Dermis blood vessel endothelial cell (primary cell): ENCODE results near the gene ROGDI. TPM values are rescaled to one million over a fixed set of nuclear protein-coding genes. Genes with fewer than 3 reads are reported as not detected.
A peak's percentile ranks its signal among the peaks of the same experiment; 100 is the strongest.
"Not testable (repeated sequence)": the region's sequence is repeated elsewhere in the genome, so short reads cannot be mapped to it uniquely, and the experiment has no call there.

Source experiments
- DNase-seq: peaks from one replicate; pipeline ENCODE4 v3.0.0; 2010
- total RNA-seq: library from RNA; depleted of rRNA; stranded (reverse); fragments of >200 nt; gene quantifications from 2 replicates; pipeline ENCODE4 v1.2.3, GENCODE V29; 2014

The ROGDI gene
- total RNA-seq, 1 donor from 2014 or later: 22.5 TPM

DNA sequence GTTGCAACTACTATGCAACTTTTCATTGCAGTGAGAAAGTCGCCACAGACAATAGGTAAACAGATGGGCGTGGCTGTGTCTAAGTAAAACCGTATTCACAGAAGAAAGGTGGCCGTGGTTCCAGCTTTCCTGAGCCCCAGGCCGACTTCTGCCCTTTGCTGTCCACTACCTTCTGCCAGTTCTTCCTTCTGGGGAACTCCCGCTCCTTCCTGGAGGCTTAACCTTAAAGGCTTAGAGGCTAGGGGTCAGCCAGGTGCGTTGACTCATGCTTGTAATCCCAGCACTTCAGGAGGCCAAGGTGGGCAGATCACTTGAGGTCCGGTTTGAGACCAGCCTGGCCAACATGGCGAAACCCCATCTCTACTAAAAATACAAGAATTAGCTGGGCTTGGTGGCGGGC, 12.2 kb downstream of the ROGDI start:
- DNase-seq: no peak

DNA sequence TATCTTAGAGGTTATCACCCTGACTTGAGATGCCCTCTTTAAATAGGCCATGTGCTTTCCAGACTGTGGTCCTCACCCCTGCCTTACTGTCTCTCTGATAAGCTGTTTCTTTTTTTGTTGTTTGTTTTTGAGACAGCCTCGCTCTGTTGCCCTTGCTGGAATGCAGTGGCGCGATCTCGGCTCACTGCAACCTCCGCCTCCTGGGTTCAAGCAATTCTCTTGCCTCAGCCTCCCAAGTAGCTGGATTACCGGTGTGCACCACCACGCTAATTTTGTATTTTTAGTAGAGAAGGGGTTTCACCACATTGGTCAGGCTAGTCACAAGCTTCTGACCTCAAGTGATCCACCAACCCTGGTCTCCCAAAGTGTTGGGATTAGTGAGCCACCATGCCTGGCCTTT, 13.5 kb downstream of the ROGDI start:
- DNase-seq: no peak

DNA sequence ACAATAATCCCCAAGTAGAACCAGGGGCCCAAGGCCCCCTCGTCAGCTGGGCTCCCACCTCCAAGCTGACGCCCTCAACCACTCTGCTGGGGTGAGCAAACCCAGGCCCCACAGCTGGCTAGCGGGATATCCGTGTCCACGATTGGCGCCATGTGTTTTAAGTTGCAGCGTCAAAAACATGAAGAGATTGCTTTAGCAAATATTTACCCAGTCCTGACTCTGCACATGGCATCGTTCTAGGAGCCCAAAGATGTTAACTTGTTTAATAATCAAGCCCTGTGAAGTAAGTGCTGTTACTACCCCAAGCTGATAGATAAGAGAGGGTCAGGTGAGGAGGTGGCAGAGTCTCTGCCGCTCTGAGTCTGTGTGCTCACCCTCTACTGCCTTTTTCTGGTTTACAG, 13.9 kb downstream of the ROGDI start:
- no peak for DNase-seq

DNA sequence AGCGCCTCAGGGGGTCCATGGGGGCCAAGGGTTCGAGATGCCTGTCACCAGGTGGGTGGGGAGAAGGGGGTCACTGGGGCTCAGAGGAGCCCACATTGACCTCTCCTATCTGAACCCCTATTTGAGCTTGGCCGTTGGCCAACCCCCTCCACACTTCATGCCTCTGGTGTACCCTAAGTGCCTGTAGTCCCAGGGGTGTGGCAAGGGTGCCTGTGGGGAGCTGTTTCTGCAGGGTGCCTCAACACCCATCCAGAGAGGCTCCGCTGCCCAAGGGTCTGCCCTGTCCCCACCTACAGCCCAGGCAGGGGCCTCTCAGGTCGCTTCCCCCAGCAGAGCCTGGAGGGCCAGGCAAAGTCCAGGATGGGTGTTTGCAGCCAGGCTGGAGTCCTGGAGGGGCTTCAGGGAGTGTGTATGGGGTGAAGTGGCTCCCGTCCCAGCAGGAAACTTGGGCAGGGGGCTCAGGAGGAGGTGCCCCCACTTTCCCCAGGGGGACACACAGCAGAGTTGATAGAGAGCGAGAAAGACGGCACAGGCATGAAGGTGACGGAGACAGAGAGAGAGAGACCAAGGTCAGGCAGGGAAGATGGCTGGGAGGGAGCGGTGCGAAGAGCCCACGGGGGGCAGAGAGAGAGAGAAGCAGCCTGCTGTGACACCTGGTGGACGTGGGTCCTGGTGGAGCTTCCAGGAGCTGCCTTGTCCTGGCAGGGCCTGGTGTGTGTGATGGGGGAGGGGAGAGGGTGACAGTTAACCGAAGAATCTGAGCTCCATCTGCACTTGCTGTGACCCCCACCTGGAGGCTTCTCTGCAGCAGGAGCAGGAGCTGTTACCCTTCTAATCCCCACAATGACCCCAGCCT, 14.6 kb downstream of the ROGDI start, which contains the start of gene SEPTIN12:
SEPTIN12 (minus strand) TSS at position 719 of the 856 bp plus-strand sequence; CDS start at position 19, 700 bp downstream.
- no peak for DNase-seq

DNA sequence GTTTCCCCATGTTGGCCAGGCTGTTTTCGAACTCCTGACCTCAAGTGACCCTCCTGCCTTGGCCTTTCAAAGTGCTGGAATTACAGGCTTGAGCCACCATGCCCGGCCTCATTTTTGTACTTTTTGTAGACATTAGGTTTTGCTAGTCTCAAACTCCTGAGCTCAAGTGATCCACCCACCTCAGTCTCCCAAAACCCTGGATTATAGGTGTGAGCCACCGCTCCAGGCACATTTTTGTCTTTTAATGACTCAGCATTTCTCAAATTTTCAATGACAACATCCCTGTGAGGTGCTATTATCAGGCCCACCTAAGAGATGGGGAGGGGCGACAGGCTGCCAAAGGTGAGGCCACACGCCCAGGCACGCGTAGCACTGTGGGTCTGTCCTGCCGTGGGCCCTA, 15.4 kb downstream of the ROGDI start:
- no peak for DNase-seq

DNA sequence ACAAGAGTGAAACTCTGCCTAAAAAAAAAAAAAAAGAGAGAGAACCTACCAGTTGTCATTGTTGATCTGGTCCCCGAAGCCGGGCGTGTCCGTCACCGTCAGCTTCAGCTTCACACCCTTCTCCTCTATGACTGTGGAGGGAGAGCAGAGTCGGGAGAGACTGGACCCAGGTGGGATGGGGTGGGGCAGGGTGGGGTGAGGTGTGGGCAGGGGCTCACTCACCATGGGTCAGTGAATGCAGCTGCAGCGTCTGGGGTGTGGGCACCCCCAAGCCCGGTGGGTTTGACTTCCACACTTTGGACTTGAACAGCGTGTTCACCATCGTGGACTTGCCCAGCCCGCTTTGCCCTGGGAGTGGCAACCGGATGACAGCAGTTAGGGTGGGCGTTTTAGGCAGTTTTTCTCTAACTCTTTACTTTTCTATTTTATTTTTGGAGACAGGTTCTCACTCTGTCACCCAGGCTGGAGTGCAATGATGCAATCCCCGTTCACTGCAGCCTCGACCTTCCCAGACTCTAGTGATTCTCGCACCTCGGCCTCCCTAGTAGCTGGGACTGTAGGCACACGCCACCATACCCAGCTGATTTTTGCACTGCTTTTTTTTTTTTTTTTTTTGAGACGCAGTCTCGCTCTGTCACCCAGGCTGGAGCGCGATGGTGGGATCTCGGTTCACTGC, 16.5 kb downstream of the ROGDI start:
- no peak for DNase-seq

DNA sequence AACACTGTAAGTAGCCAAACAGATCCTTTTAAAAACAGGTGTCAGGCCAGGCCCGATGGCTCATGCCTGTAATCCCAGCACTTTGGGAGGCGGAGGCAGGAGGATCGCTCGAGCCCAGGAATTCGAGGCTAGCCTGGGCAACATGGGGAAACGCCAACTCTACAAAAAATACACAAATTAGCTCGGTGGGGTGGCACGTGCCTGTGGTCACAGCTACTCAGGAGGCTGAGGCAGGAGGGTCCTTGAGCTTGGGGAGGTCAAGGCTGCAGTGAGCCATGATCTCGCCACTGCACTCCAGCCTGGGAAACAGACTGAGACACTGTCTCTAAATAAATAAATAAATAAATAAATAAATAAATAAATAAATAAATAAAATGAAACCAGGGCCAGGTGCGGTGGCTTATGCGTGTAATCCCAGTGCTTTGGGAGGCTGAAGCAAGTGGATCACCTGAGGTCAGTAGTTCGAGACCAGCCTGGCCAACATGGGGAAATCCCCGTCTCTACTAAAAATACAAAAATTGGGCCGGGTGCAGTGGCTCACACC, 17.9 kb downstream of the ROGDI start:
- not testable (repeated sequence) for DNase-seq

DNA sequence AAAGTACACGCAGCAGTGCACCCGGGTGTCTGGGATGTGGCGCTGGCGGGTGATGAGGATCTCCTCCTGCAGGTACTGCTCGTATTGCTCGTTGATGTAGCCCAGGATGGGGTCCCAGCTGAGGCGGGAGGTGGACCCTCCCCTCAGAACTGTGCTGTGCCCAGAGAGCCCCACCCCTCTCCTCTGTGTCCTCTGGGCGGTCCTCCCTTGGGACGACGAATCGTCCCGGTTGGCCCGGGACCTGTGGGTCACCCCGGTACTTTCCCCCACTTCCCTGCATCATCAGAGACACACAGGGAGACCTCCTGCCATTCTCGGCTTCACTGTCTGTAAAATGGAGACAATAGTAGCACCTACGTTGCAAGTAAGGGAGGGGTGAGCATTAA, 18.5 kb downstream of the ROGDI start:
- DNase-seq: no peak

DNA sequence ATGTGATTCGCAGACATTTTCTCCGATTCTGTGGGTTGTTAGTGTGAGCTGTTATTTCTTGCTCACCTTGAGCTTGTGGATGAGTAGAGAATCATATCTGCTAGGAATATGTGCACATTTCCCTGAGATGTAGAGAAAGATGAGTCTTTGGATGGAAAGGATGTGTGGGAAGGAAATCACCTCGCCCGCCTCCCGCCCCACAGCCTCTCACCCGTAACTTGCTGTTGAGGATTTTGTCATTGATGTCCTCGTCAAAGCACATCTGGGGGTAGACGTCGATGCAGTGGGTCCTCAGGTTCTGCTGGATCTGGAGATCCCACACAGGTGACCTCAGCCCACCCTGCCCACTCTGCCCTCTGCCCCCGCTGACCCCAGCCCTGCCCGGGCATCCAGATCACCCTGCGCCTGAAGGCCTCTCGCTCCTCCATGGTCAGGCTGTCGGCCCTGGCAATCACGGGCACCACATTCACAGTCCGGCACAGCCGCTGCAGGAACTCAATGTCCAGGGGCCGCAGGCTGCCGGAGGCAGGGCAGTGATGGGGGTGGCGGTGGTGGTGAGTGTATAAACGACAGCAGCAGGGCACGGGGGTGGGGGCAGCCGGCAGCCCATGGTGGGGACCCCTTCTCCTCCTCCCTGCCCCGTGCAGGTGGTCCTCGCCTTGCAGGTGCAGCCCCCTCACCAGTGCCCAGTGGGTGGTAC, 19.0 kb downstream of the ROGDI start:
- DNase-seq: no peak

DNA sequence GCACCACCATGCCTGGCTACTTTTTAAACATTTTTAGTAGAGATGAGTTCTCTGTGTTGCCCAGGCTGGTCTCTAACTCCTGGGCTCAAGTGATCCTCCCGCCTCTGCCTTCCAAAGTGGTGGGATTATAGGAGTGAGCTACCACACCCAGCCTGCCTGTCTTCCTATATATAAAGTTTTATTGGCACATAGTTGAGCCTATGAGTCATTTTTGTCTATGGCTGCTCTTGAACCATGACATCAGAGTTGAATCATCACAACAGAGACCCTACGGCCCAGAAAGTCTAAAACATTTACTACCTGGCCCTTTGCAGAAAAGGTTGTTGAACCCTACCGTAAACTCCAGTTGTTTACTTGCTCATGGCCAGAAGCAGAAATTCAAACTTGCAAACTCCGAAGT, 22.2 kb downstream of the ROGDI start:
- DNase-seq: no peak

DNA sequence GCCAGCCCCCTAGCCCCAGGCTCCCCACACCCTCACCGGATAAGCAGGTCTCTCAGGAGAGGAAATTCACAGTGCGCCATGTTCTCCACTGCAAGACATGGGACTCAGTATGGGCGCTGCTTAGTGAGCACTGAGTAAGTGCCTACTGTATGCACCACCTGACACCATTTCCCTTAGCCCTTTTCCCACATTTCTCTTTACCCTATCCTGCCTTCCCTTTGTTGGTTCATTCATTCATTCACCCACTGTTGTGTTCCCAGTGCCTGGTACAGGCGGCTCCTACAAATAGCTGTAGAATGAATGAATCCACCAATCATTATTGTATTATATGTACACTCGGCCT, 24.4 kb downstream of the ROGDI start:
- DNase-seq: no peak

DNA sequence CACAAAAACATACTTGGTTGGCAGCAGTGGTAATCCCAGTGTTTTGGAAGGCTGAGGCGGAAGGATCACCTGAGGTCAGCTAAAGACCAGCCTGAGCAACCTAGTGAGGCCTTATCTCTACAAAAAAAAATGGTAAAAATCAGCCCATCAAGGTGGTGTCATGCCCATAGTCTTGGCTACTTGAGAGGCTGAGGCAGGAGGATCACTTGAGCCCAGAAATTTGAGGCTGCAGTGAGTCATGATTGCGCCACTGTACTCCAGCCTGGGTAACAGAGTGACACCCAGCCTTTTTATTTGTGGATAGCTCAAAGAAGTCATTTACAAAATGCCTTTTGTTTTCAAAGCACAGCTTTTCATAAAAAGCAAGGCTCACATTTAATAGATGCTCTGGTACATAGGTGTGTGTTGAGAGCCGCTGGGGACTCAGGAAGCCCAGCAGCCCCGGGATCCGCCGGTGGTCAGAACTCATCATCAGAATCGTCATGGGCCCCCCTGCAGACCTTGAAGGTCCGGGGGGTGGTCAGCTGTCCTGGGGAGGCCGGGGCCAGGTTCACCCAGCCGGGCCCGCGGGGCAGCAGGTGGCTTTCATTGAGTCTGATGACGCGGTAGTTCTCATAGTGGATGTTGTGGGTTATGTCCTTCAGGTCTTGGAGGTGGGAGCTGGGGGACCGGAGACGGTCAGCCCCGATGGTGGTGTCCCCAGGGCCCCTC, 24.9 kb downstream of the ROGDI start:
- DNase-seq: no peak

DNA sequence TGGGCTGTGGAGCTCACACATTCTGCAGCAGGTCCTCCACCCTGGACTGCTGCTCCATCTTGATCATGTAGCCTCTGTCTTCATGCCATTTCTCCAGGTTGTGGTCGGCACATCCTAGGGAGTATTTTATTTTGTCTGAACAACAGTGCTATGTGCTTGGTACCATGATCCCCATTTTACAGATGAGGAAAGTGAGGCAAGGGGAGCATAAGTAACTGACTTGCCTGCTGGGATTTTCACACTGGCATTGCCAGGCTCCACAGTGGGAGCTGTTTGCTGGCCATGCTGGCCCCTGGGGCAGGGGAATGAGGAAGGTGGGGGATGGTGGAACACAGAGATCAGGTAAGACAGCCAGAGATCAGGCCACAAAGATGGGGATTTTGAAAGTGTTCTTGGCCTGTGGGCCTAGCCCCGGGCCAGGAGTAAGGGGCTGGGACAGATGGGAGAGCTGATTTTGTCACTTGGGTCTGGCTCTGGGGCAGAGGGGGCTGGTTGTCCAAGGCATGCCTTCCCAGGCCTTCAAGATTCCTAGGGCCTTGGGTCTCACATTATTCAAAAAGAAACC, 26.2 kb downstream of the ROGDI start:
- no peak for DNase-seq

DNA sequence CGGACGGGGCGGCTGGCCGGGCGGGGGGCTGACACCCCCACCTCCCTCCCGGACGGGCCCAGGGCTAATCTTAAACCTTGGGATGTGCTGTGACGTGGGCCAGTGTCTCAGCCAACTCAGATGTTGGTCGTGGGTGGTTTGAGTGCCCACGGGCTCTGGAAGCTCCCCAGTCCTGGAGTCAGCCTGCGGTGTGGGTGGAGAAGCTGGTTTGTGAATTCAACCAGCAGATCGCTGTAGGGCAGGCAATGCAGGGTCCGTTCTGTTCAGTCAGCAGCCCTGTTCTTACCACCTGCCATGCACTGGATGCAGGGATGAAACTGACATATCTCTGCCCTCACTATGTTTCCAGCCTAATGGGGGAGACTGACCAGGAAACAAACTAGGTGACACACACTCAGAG, 27.4 kb downstream of the ROGDI start:
- no peak for DNase-seq

DNA sequence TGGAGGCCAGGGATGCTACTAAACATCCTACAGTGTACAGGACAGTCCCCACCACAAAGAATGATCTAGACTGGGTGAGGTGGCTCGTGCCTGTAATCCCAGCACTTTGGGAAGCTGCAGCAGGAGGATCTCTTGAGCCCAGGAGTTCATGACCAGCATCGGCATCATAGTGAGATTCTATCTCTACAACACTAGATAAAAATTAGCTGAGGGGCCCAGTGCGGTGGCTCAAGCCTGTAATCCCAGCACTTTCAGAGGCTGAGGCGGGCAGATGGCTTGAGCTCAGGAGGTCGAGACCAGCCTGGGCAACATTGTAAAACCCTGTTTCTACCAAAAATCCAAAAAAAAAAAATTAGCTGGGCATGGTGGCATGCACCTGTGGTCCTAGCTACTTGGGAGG, 30.1 kb downstream of the ROGDI start:
- no peak for DNase-seq

DNA sequence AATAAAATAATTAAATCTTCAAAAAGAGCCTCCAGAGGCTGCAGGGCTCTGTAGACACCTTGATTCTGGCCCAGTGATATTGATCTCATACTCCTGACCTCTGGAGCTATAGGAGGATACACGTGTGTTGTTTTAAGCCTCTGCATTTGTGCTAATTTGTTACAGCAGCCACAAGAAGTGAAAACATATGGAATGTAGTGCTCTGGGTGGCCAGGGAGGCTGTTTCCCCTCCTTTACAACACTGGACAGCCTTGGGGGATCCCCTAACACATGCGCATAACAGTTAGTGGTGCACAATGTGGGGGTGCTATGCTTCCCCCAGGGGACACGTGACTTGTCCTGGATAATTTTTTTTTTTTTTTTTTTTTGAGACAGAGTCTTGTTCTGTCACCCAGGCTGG, 30.8 kb downstream of the ROGDI start:
- DNase-seq: no peak

DNA sequence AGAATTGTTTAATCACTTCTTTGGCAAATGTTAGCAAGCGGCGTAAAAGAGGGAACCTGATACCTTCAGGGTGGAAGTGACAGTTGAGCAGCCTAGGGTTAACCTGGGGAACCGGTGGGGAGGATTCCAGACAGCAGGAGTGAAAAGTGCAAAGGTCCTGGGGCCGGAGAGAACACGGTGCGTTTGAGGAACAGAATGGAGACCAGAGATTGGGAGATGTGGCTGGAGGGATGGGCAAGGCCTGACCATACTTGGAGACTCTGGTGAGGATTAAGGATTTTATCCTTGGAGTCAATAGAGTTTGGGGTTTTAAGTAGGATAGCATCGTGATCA, 33.2 kb downstream of the ROGDI start:
- no peak for DNase-seq

DNA sequence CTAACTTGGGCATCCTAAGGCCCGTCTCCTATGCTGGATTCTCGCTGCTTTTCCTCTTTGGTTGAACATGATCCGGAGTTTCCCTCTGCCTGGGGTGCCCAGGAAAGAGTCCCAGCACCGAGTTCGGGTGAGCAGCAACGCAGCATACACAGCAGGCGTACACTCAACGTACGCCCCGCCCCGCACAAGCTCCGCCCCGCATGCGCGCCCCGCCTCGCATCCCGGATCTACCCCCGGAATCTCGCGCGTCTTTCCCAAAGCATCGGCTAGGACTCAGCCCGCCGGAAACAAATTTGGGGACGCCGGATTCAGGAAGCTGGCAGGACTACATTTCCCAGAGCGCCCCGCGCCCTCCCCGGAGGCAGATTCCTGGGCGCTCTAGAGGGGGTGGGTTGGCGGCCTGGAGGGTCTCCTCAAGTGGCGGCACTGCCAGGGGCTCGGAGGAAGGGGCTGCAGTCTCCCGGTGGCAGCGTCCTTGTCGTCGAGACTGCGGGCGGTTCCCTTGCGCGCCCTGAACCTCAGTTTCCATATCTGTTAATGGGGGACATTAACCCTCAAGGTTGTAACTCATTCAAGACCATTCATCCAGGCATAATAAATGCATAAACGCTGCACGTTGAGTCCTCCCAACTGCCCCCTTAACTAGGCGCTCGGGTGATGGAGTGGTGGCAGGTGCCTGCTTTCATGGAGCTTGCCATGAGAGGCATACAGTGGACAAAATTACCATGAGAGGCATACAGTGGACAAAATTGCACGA, 33.7 kb downstream of the ROGDI start:
- DNase-seq: peak; percentile 96

DNA sequence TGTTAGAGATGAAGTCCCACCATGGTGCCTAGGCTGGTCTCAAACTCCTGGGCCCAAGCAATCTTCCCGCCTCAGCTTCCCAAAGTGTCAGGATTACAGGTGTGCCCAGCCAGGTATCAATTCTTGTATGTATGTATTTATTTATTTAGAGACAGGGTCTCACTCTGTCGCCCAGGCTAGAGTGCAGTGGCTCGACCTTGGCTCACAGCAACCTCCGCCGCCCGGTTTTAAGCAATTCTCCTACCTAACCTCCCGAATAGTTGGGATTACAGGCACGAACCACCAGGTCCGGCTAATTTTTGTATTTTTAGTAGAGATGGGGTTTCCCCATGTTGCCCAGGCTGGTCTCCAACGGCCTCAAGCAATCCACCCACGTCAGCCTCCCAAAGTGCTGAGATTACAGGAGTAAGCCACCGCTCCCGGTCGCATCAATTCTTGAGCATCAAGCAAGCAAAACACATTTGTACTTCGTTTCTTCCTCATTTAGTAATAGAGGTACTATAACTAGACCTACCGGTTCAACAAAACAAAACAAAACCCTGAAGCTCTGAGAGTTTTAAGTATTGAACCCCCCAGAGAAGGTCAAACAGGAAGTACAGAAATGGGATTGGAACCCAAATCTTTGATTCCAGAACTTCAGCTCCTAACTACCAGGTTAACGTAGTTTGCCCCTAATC, 34.4 kb downstream of the ROGDI start:
- peak; percentile 30 for DNase-seq

DNA sequence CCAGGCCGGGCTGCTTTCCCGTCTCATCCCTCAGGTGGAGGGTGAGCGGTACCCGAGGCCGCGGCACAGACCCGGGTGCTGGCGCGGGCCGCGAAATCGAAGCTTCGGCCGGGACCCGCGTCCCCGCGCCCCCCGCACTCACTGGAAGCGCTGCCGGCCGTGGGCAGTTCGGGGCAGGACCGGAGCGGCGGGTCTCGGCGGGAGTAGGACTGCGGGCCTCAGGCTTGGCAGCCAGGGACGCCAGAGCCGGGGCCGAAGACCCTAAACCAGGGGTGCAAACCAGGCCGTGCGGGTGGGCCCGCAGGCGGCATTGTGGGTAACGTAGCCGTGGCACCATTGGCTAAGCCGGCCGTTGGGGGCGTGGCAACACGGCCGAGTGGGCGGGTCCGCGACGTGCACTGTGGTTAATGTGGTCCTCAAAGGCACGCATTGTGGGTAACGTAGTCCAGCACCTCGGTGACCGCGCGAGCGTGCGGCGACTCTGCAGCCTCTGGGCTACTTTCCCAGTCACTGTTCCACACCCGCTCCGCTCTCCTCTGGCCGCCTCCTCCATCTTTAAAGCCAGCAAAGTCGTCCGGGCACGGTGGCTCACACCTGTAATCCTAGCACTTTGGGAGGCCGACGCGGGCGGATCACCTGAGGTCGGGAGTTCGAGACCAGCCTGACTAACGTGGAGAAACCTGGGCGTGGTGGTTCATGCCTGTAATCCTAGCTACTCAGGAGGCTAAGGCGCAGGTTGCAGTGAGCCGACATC, 35.4 kb downstream of the ROGDI start, which contains the start of gene ZNF500:
ZNF500 (minus strand) TSS at position 288 of the 754 bp plus-strand sequence. CDS start 1,184 bp downstream, outside the sequence.
- DNase-seq: peak; percentile 98
